WTC11 (cell line): Measurements from ENCODE around the gene ZNF232. TPM values are rescaled to one million over a fixed set of nuclear protein-coding genes. Genes with fewer than 3 reads are reported as not detected.
"Not testable (repeated sequence)": the region's sequence is repeated elsewhere in the genome, so short reads cannot be mapped to it uniquely, and the experiment has no call there.

Experiments
- ATAC-seq: fragments of 200-7000 bp; cut with Tn5 transposase; 2 replicates; pipeline ENCODE4 v1.10.0; 2021; ENCODE audit warnings: mild to moderate bottlenecking, moderate library complexity
- CTCF ChIA-PET: fragments of 300-600 bp; sonication (Branson Sonifier 250); formaldehyde crosslinking; loops from one replicate; lab custom pipeline; 2021; ENCODE audit warnings: antibody characterized with exemption; lab: Charles Lee
- POLR2A ChIA-PET: fragments of 350-600 bp; sonication (Branson Sonifier 250); formaldehyde crosslinking; loops from one replicate; lab custom pipeline; 2021; ENCODE audit warnings: antibody characterized with exemption; lab: Charles Lee
- DNase-seq: peaks from one replicate; pipeline ENCODE4 v3.0.0; 2021; ENCODE audit warnings: low spot score
- H3K27ac Mint-ChIP-seq: 2 replicates; pipeline ENCODE4 v1.8.0; 2021; ENCODE audit warnings: mixed read lengths
- H3K27me3 Mint-ChIP-seq: 2 replicates; pipeline ENCODE4 v1.8.0; 2021; ENCODE audit warnings: low read depth, mild to moderate bottlenecking, moderate library complexity, mixed read lengths
- H3K36me3 Mint-ChIP-seq: 2 replicates; pipeline ENCODE4 v1.8.0; 2021; ENCODE audit warnings: mixed read lengths
- H3K4me1 Mint-ChIP-seq: 2 replicates; pipeline ENCODE4 v1.8.0; 2022; ENCODE audit warnings: mixed read lengths
- H3K4me3 Mint-ChIP-seq: 2 replicates; pipeline ENCODE4 v1.8.0; 2021; ENCODE audit warnings: mild to moderate bottlenecking, moderate library complexity, mixed read lengths
- H3K9me3 Mint-ChIP-seq: 2 replicates; pipeline ENCODE4 v1.8.0; 2021; ENCODE audit warnings: mixed read lengths
- AFF4 ChIP-seq: sonication (generic); formaldehyde crosslinking; IDR thresholded peaks from 2 replicates; pipeline ENCODE4 v1.8.1; 2023; ENCODE audit warnings: mild to moderate bottlenecking, missing genetic modification reagents, borderline replicate concordance
- E2F5 ChIP-seq: sonication (generic); formaldehyde crosslinking; IDR thresholded peaks from 2 replicates; pipeline ENCODE4 v1.8.1; 2022; ENCODE audit warnings: mild to moderate bottlenecking, moderate library complexity, missing genetic modification reagents
- ETV6 ChIP-seq: sonication (generic); formaldehyde crosslinking; IDR thresholded peaks from 2 replicates; pipeline ENCODE4 v1.8.1; 2022; ENCODE audit warnings: mild to moderate bottlenecking, missing genetic modification reagents
- FOXK1 ChIP-seq: sonication (generic); formaldehyde crosslinking; IDR thresholded peaks from 2 replicates; pipeline ENCODE4 v1.8.0; 2022; ENCODE audit warnings: mild to moderate bottlenecking, moderate library complexity, missing genetic modification reagents
- FOXP4 ChIP-seq: sonication (generic); formaldehyde crosslinking; IDR thresholded peaks from 2 replicates; pipeline ENCODE4 v1.8.0; 2022; ENCODE audit warnings: mild to moderate bottlenecking, missing genetic modification reagents
- GABPB1 ChIP-seq: sonication (generic); formaldehyde crosslinking; IDR thresholded peaks from 2 replicates; pipeline ENCODE4 v1.8.1; 2023; ENCODE audit warnings: mild to moderate bottlenecking, missing genetic modification reagents
- HMGA2 ChIP-seq: fragments of 250-450 bp; sonication (Bioruptor Pico); IDR thresholded peaks from 2 replicates; pipeline ENCODE4 v1.4.0; 2021; ENCODE audit warnings: mild to moderate bottlenecking, moderate library complexity
- HMGXB4 ChIP-seq: sonication (generic); formaldehyde crosslinking; IDR thresholded peaks from 2 replicates; pipeline ENCODE4 v1.8.1; 2023; ENCODE audit warnings: mild to moderate bottlenecking, moderate library complexity, missing genetic modification reagents
- MAX ChIP-seq: sonication (generic); formaldehyde crosslinking; IDR thresholded peaks from 2 replicates; pipeline ENCODE4 v1.8.0; 2022; ENCODE audit warnings: mild to moderate bottlenecking, missing genetic modification reagents
- MLX ChIP-seq: sonication (generic); formaldehyde crosslinking; IDR thresholded peaks from 2 replicates; pipeline ENCODE4 v1.8.1; 2023; ENCODE audit warnings: mild to moderate bottlenecking, missing genetic modification reagents, moderate library complexity
- OVOL2 ChIP-seq: fragments of 250-450 bp; sonication (Bioruptor Pico); IDR thresholded peaks from 2 replicates; pipeline ENCODE4 v1.9.0; 2021; ENCODE audit warnings: mild to moderate bottlenecking, borderline replicate concordance
- PRRX2 ChIP-seq: fragments of 250-450 bp; sonication (Bioruptor Pico); IDR thresholded peaks from 2 replicates; pipeline ENCODE4 v1.8.0; 2021; ENCODE audit warnings: mild to moderate bottlenecking
- SP1 ChIP-seq: sonication (generic); formaldehyde crosslinking; conservative IDR thresholded peaks from 2 replicates; pipeline ENCODE4 v1.8.1; 2022; ENCODE audit warnings: missing genetic modification reagents
- USF1 ChIP-seq: sonication (generic); formaldehyde crosslinking; IDR thresholded peaks from 2 replicates; pipeline ENCODE4 v1.8.0; 2022; ENCODE audit warnings: mild to moderate bottlenecking, missing genetic modification reagents
- USF2 ChIP-seq: sonication (generic); formaldehyde crosslinking; IDR thresholded peaks from 2 replicates; pipeline ENCODE4 v1.8.1; 2023; ENCODE audit warnings: mild to moderate bottlenecking, missing genetic modification reagents, moderate library complexity
- ZBTB21 ChIP-seq: sonication (generic); formaldehyde crosslinking; IDR thresholded peaks from 2 replicates; pipeline ENCODE4 v1.8.1; 2023; ENCODE audit warnings: mild to moderate bottlenecking, missing genetic modification reagents, borderline replicate concordance
- ZBTB43 ChIP-seq: sonication (generic); formaldehyde crosslinking; IDR thresholded peaks from 2 replicates; pipeline ENCODE4 v1.8.1; 2023; ENCODE audit warnings: mild to moderate bottlenecking, missing genetic modification reagents
- ZNF219 ChIP-seq: sonication (generic); formaldehyde crosslinking; IDR thresholded peaks from 2 replicates; pipeline ENCODE4 v1.8.0; 2023; ENCODE audit warnings: missing genetic modification reagents, mild to moderate bottlenecking, borderline replicate concordance
- ZNF232 ChIP-seq: sonication (generic); formaldehyde crosslinking; IDR thresholded peaks from 2 replicates; pipeline ENCODE4 v1.8.0; 2022; ENCODE audit warnings: mild to moderate bottlenecking, missing genetic modification reagents
- ZSCAN18 ChIP-seq: fragments of 250-450 bp; sonication (Bioruptor Pico); IDR thresholded peaks from 2 replicates; pipeline ENCODE4 v2.1.2; 2022; ENCODE audit warnings: mild to moderate bottlenecking, moderate library complexity
- total RNA-seq: library from RNA; stranded (reverse); gene quantifications from 3 replicates; pipeline ENCODE4 v1.2.3, GENCODE V29; 2021

Gene ZNF232
- total RNA-seq, 1 experiment from 2014 or later: 21.7 TPM

GRCh38 chr17:5111402-5112204, at the start of gene ZNF232 (continued):
- TF ChIP-seq MAX (CRISPR knock-in tag) (peak; percentile 95), ZBTB43 (CRISPR knock-in tag) (peak; percentile 51; the same call in 1 of the 2 replicates), FOXK1 (CRISPR knock-in tag) (peak; percentile 67; the same call in 1 of the 2 replicates), USF2 (peak; percentile 88), ETV6 (CRISPR knock-in tag) (0 out of 2 replicates have a peak, but pooled peaks have one; percentile 33), ZNF219 (CRISPR knock-in tag) (peak; percentile 61; the same call in 1 of the 2 replicates), GABPB1 (peak; percentile 84), ZBTB21 (peak; percentile 80; the same call in 1 of the 2 replicates), HMGXB4 (CRISPR knock-in tag) (peak; percentile 85), AFF4 (0 out of 2 replicates have a peak, but pooled peaks have one; percentile 78), E2F5 (CRISPR knock-in tag) (peak; percentile 91; the same call in 1 of the 2 replicates), PRRX2 (CRISPR knock-in tag) (no peak), ZSCAN18 (CRISPR knock-in tag) (no peak), USF1 (CRISPR knock-in tag) (peak; percentile 89), FOXP4 (CRISPR knock-in tag) (peak; percentile 14; the same call in 1 of the 2 replicates), ZNF232 (peak; percentile 94), SP1 (CRISPR knock-in tag) (peak; percentile 81), OVOL2 (CRISPR knock-in tag) (no peak), MLX (CRISPR knock-in tag) (no peak), HMGA2 (CRISPR knock-in tag) (no peak)

GRCh38 chr17:5160702-5161101, 49.0 kb upstream of the ZNF232 start:
- H3K4me3 Mint-ChIP-seq, ATAC-seq, CTCF ChIA-PET, H3K36me3 Mint-ChIP-seq, DNase-seq, POLR2A ChIA-PET, H3K9me3 Mint-ChIP-seq, H3K27ac Mint-ChIP-seq: not testable (repeated sequence)
- Mint-ChIP-seq H3K4me1 (peaks cover 11% of the 10 kb centered on the region), H3K27me3 (peaks cover 24% of the 10 kb centered on the region)
